ENCODE results near the gene MYO5B.

DNA sequence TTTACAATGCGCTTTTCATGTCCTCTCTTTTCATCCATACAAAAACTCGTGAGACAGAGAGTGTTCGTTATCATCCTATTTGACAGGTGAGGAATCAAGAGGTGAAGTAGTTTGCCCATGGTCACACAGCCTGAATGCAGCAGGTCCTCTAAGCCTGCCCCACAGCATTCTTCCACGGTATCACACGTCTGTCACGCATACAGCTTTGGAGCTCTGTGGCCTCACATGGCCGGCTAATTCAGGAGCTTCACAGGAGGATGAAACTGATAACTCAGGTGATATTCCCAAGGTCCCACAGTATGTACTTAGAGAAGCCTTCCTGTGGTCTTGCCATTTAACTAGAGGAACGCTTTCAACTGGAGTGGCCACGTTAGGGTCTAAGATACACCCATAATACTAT, 59.0 kb downstream of the MYO5B start:
- TF ChIP-seq, protein P1, sequence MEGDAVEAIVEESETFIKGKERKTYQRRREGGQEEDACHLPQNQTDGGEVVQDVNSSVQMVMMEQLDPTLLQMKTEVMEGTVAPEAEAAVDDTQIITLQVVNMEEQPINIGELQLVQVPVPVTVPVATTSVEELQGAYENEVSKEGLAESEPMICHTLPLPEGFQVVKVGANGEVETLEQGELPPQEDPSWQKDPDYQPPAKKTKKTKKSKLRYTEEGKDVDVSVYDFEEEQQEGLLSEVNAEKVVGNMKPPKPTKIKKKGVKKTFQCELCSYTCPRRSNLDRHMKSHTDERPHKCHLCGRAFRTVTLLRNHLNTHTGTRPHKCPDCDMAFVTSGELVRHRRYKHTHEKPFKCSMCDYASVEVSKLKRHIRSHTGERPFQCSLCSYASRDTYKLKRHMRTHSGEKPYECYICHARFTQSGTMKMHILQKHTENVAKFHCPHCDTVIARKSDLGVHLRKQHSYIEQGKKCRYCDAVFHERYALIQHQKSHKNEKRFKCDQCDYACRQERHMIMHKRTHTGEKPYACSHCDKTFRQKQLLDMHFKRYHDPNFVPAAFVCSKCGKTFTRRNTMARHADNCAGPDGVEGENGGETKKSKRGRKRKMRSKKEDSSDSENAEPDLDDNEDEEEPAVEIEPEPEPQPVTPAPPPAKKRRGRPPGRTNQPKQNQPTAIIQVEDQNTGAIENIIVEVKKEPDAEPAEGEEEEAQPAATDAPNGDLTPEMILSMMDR (conservative IDR thresholded peaks at IDR 0.05), result no peak
- no peak for TF ChIP-seq ZFX (IDR thresholded peaks at IDR 0.05)
